GM19397 (cell line): Measurements from ENCODE around the gene PYCR2.
"Not testable (repeated sequence)": the region's sequence is repeated elsewhere in the genome, so short reads cannot be mapped to it uniquely, and the experiment has no call there.

Source experiments
- ATAC-seq: cut with Tn5 transposase; IDR thresholded peaks from one replicate; pipeline ENCODE4 v1.9.1; 2021; ENCODE audit warnings: mild to moderate bottlenecking, moderate library complexity; ENCODE audit not compliant: unreplicated experiment

PYCR2 gene

DNA sequence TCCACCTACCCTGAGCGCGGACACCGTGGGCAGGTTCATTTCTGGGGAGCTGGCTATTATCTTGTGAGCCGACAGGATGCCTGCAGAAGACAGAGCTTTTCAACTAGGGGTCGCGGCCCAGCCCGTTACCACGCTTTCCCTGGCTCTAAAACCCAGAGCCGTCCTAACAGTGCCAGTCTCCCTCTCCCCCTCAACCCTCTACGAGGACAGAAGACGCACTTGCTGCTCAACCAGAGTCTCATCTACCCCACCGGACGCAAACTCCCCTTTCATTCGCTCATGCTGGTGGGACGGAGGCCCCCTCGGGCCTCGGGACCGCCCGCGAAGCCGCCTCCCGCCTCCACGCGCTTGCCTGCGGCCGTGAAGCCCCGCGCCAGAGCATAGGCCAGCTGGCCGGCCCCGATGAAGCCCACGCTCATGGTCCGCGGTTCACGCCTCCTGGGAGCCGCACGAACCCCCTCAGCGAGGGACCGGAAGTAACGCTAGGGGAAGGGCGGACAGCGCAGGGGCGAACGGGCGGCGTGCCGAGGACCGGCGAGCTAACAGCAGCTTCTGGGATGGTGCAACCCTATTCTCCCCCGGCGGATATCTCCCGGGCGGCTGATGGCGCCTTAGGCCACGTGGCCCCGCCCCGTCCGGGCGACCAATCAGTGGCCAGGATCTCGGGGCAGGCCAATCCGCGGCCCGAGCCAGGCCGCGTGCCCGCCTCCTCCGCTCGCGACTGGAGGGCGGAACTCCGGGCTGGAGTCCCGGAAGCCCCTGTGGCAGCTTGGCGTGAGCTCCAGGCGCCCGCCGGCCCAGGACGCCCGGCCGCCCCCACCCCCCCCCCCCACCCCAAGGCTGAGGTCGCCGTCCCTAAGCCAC is at the start of gene PYCR2:
PYCR2 (minus strand) TSS at position 559 of the 864 bp plus-strand sequence; CDS start at position 419, 140 bp downstream.
- peak; percentile 97 for ATAC-seq

DNA sequence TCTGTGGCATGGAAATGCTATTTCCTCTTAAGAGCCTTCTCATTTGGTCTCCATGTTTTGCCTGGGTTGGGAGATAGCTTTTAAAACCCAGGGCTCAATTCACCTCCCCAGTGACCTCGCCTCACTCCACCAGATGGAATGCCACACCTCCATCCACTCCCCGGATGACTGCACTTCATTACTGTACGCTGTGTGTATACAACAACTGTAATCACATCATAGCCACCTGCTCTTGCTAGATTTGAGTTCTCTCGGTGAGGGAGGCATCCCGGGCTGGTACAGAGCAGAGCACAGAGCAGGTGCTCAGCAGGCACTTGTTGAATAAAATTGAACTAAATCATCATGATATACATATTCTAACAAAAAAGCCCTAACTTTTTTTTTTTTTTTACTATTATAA is 49.1 kb upstream of the PYCR2 start:
- ATAC-seq, result no peak

DNA sequence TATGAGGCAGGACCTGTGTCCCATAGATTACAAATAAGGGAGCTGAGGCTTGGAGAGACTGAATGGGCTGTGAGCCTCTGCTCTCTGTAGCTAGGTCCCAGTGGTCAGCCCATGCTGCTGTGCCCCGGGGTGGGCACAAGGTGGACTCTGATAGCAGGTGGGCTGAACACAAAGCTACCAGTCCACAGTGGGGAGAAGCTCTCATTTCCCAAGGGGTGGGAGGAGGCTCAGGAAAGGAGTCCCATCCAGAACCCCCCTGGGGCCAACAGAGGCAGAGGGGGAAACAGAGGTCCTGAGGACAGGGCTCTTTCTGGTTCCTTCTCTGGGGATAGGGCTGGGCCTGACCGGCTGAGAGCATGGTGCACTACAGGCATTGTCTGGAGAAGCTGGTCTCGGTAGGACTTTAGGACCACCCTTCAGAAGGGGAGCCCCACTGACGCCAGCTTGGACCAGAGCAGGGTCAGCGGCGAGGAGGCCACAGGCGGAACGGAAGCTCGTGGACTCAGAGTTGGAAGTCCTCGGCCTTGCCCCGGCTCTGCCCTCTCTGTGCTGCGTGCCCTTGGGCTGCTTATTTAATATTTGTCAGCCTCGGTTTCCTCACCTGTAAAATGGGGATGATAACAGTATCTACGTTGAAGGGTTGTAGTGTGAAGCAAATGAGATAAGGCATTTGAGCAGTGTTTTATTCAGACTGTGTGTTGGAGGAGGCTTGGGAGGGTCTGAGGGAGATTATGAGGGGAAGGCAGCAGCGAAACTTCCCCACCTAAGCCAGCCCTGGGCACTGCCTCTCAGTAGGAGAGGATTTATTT is 48.5 kb upstream of the PYCR2 start:
- ATAC-seq, result no peak

DNA sequence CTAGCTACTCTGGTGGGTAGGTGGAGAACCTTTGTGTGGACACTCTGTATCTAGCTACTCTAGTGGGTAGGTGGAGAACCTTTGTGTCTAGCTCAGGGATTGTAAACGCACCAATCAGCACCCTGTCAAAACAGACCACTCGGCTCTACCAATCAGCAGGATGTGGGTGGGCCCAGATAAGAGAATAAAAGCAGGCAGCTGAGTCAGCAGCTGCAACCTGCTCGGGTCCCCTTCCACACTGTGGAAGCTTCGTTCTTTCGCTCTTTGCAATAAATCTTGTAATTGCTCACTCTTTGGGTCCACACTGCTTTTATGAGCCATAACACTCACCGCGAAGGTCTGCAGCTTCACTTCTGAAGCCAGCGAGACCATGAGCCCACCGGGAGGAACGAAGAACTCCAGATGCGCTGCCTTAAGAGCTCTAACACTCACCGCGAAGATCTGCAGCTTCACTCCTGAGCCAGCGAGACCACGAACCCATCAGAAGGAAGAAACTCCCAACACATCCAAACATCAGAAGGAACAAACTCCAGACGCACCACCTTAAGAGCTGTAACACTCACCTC is 46.6 kb upstream of the PYCR2 start:
- not testable (repeated sequence) for ATAC-seq

DNA sequence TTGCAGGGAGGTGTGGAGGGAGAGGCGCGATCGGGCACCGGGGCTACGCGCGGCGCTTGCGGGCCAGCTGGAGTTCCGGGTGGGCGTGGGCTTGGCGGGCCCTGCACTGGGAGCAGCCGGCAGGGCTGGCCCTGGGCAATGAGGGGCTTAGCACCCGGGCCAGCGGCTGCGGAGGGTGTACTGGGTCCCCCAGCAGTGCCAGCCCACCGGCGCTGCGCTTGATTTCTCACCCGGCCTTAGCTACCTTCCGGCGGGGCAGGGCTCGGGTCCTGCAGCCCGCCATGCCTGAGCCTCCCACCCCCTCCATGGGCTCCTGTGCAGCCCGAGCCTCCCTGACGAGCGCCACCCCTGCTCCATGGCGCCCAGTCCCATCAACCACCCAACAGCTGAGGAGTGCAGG is 45.7 kb upstream of the PYCR2 start:
- not testable (repeated sequence) for ATAC-seq

DNA sequence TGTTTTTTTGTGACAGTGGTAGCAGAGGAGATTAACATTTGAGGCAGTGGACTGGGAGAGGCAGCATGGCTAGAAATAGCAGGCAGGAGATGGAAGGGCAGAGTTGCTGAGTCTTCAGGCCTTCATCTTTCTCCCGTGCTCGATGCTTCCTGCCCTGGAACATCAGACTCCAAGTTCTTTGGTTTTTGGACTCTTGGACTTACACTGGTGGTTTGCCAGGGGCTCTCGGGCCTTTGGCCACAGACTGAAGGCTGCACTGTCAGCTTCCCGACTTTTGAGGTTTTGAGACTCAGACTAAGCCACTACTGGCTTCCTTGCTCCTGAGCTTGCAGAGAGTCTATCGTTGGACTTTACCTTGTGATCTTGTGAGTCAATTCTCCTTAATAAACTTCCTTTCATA is 41.2 kb upstream of the PYCR2 start:
- ATAC-seq, result no peak

DNA sequence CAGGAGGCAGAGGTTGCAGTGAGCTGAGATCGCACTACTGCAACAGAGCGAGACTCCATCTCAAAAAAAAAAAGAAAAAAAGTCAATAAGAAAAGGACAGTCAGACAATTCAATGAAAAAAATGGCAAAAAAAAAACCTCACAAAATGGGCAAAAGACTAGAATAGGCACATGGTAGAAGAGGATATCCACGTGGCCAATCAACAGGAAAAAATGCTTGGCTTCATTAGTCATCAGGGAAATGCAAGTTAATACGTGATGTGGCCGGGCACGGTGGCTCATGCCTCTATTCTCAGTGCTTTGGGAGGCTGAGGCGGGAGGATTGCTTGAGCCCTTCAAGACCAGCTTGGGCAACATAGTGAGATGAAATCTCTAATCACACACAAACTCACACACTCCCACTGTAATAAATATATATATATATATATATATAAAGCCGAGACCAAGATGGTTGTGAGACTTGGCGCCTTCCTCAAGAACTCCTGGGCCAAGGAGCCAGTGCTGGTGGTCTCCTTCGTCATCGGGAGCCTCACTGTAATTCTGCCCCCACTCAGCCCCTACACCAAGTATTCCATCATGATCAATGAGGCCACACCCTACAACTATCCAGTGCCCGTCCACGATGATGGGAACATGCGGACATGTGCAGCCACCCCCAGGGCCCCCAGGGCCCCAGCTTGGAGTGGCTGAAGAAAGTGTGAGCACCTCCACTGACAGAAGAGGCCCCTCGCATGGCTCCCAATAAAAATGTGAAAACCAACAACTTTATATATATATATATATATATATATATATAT is 39.9 kb upstream of the PYCR2 start:
- ATAC-seq, result no peak

DNA sequence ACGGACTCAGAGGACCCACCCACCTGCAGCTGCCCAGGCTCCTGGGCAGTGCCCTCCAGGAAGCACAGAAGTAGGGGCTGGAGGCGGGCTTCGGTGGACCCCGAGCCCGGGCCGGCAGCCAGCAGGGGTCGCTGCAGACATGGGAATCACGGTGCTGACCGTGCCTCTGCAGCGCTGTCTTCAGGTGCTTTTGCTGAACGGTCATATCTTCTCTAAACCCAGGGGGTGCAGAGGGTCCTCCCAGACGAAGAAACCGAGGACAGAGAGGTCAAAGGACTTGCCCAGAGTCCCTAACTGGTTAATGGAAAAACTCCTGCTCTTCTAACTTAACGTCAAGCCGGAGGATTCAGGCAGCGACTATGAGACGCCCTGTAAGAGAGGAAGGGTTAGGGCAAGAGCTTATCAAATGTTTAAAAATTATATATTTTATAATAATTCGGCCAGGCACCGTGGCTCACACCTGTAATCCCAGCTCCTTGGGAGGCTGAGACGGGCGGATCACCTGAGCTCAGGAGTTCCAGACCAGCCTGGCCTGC is 38.5 kb upstream of the PYCR2 start:
- ATAC-seq, result no peak

DNA sequence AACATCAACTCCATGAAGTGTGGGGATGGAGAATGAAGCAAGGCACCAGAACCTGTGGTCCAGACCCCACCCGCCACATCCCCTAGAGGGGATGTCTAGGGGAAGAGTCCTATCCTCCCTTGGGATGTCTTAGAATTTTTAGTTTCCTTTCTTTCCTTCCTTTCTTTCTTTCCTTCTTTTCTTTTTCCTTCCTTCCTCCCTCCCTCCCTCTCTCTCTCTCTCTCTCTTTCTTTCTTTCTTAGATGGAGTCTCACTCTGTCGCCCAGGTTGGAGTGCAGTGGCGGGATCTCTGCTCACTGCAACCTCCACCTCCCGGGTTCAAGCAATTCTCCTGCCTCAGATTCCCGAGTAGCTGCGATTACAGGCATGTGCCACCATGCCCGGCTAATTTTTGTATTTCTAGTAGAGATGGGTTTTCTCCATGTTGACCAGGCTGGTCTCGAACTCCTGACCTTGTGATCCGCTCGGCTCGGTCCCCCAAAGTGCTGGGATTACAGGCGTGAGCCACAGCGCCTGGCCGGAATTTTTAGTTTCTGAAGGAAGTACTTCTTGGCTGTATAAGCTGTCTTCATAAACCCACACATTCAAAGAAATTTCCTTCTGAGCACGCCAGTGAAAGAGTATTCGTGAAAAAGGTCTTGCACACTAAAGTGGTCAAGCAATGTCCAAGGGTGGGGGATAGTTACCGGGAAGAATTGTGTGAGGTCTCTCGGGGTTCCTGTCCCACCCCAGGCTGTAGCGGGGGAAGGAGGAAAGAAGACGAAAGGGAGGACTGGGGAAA is 37.8 kb upstream of the PYCR2 start:
- ATAC-seq, result no peak

DNA sequence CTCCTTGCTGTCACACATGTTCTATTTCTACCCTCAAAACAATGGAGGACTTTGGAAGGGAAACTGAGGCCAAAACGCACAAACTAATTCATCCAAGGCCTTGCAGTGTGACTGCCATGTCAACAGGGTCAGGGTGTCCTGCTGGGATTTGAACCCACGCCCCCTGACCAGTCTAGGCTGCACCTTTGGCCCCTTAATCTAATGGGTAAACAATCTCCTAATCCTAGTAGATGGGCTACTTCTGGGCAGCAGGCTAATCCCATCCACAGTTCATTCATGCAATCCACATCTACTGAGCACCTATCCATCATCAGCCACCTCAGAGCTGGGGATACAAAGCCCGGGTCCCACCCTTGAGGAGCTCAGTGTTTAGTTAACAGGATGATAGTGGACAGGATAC is 34.0 kb upstream of the PYCR2 start:
- no peak for ATAC-seq

DNA sequence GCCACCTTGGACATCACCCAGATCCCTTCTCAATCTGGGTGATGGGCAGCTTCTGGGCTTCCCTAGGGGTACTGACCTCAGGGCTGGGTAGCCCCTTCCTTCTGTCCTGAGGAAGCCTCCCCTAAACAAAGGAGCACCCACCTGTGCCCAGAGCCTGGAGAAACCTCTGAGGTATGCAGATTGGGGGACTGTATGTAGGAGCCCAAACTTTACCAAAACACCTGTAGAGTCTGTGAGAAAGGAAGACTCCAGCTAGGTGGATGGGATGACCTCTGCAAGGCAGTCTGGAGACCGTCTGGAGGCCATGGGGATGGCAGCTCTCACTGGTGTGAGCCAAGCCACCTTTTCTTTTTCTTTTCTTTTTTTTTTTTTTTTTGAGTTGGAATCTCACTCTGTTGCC is 30.7 kb upstream of the PYCR2 start:
- no peak for ATAC-seq

DNA sequence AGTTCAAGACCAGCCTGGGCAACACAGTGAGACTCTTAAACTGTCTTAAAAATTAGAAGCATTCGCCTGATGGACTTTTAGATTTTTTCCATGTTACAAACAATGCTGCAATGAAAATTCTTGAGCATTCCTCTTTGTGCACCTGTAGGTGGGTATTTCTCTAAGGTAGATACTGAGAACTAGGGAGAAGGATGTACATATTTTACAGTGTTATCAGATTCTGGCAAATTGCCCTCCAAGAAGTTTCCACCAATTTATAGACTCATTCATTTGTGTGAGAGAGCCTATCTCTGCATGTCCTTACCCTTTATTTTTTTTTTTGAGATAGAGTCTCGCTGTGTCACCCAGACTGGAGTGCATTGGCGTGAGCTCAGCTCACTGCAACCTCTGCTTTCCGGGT is 29.3 kb upstream of the PYCR2 start:
- ATAC-seq, result no peak

DNA sequence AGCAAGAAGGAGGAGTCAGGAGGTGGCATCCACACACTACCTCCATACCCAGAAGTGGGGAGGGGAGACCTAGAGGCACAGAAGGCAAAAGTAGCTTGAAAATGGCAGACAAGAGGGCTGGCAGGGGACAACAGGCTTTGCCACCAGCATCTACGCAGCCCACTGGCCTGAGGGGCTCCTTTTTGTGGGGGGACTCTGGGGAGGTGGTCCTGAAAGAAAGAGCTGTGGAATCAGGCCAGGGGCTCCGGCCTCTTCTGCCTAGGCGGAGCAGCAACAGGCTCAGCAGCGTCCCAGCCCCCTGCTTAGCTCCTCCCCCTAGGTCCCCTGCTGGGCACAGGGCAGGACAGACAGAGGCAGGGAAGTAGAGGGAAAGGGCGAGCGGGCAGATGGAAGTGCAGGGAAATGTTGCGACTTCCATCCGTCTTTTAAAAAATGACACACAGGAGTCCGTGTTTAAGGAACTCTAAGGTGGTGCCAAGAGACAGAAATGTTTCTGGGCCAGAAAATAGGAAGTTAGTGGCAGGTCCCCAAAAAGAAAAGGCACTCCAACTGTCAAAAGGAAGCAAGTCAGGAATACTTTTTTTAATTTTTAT is 27.0 kb upstream of the PYCR2 start:
- no peak for ATAC-seq

DNA sequence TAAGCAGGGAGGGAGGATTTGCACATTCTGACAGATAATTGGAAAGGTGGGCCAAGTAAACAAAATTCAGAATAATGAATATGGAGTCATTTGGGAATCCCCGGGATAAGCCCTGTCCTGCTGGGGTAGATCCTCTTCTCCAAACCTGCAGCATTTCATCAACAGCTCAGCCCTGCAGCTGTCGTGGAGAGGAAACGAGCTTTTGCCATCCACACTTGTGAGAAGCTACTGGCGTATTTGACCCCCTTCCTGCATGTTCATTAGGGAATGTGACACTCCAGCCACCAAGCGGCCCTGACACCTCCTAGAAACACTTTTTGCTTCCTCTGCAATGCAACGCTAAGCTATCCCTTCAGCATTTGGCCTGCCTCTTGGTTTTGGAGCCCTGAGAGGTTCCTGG is 25.0 kb upstream of the PYCR2 start:
- no peak for ATAC-seq

DNA sequence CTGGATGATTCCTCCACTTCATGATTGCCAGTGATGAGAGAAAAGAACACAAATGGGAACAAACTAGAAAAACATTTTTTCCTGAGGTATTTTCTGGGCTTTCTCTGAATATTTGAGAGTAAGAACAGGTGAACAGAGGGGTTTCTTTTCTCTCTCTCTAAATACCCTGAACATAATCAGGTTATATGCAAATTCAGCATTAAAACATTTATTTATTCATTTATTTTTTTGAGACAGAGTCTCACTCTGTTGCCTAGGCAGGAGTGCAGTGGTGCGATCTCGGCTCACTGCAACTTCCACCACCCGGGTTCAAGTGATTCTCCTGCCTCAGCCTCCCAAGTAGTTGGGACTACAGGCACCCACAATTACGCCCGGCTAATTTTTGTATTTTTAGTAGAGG is 22.8 kb upstream of the PYCR2 start:
- no peak for ATAC-seq

DNA sequence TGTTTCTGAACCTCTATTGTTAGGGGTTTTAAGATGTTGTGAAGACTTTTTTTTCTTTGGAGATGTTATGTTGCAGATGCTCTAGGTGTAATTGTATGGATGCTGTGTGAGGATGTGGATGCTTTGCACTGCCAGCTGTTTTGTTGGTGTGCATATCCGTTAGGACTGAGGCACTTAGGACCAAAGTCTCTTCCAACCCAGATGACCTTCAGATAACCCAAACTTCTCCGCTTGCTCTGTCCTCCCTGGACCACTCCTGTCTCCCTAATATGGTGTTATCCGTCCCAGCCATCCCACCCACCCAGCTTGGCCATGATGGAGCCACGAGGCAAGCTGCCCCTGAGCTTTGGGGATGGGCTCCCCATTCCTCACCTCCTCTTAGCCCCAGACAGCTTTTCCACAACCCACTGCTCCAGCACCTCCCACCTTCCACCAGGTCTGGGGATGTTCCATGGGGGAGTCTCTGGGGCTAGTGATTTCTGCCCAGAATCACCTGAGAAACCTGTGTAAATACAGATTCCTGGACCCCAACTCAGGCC is 22.1 kb upstream of the PYCR2 start:
- ATAC-seq, result no peak

DNA sequence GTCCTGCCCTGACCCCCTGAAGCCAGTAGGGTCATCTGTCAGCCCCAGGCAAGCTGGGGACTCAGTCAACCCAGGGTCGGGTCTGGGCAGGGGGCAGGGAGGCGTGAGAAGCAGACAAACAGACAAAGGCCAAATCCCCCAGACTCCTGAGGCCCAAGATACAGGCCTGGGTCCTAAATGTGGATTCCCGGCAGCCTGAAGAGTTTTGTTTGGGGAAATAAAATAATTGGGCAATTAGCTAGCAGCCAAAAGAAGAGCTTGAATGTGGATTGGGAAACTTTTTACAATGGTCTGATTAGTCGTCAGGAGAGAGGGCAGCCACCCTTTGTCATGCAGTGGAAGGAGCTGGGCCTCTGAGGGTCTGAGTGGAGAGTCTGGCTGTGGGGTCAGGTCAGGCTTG is 21.5 kb upstream of the PYCR2 start:
- no peak for ATAC-seq

DNA sequence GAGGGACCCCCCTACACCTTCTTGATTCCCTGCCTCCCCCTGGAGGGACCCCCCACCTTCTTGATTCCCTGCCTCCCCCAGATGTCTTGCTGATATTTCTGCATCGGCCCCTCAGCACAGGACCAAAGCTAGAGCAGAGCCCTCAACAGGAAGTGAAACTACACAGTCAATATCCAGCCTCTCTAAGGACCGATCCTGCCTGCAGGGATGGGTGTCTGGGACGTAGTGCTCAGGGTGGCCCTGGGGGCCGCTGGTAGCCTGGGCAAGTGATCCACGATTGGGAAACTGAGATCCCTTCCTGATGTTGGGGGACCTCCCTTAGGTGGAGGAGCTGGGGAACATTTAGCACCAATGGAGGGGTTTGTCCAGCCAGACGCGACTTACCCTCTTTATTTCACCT is 20.9 kb upstream of the PYCR2 start:
- ATAC-seq, result peak; percentile 53

DNA sequence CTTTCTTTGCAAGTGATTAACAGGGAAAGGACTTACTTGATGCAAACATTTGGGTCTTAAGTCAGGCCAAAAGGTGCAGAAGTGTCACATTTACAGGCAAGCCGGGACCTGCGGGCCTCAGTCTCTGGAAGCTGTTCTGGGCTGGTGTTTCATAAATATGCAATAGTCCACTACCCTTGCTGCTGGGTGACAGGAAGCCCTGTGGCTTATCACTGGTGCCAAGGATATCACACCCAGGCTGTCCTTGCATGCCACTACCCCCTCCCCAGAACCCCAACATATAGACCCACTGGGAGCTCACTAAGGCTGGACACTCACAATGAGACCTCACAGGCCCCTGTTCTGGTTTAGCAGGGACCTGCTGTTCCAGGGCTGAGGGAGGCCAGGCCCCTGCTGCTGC is 20.3 kb upstream of the PYCR2 start:
- ATAC-seq, result no peak
